WTC11 (cell line): ENCODE results near the gene VEGFB. TPM values are rescaled to one million over a fixed set of nuclear protein-coding genes. Genes with fewer than 3 reads are reported as not detected.

Experiments
- ATAC-seq: fragments of 200-7000 bp; cut with Tn5 transposase; 2 replicates; pipeline ENCODE4 v1.10.0; 2021; ENCODE audit warnings: mild to moderate bottlenecking, moderate library complexity
- CTCF ChIA-PET: fragments of 300-600 bp; sonication (Branson Sonifier 250); formaldehyde crosslinking; loops from one replicate; lab custom pipeline; 2021; ENCODE audit warnings: antibody characterized with exemption; lab: Charles Lee
- POLR2A ChIA-PET: fragments of 350-600 bp; sonication (Branson Sonifier 250); formaldehyde crosslinking; loops from one replicate; lab custom pipeline; 2021; ENCODE audit warnings: antibody characterized with exemption; lab: Charles Lee
- DNase-seq: peaks from one replicate; pipeline ENCODE4 v3.0.0; 2021; ENCODE audit warnings: low spot score
- H3K27ac Mint-ChIP-seq: 2 replicates; pipeline ENCODE4 v1.8.0; 2021; ENCODE audit warnings: mixed read lengths
- H3K27me3 Mint-ChIP-seq: 2 replicates; pipeline ENCODE4 v1.8.0; 2021; ENCODE audit warnings: low read depth, mild to moderate bottlenecking, moderate library complexity, mixed read lengths
- H3K36me3 Mint-ChIP-seq: 2 replicates; pipeline ENCODE4 v1.8.0; 2021; ENCODE audit warnings: mixed read lengths
- H3K4me1 Mint-ChIP-seq: 2 replicates; pipeline ENCODE4 v1.8.0; 2022; ENCODE audit warnings: mixed read lengths
- H3K4me3 Mint-ChIP-seq: 2 replicates; pipeline ENCODE4 v1.8.0; 2021; ENCODE audit warnings: mild to moderate bottlenecking, moderate library complexity, mixed read lengths
- H3K9me3 Mint-ChIP-seq: 2 replicates; pipeline ENCODE4 v1.8.0; 2021; ENCODE audit warnings: mixed read lengths
- ATF1 ChIP-seq: sonication (generic); formaldehyde crosslinking; IDR thresholded peaks from 2 replicates; pipeline ENCODE4 v1.8.1; 2023; ENCODE audit warnings: mild to moderate bottlenecking, moderate library complexity, missing genetic modification reagents
- CTCF ChIP-seq: fragments of 200-600 bp; IDR thresholded peaks from 2 replicates; pipeline ENCODE4 v1.8.0; 2022; ENCODE audit warnings: antibody characterized with exemption
- ETV6 ChIP-seq: sonication (generic); formaldehyde crosslinking; IDR thresholded peaks from 2 replicates; pipeline ENCODE4 v1.8.1; 2022; ENCODE audit warnings: mild to moderate bottlenecking, missing genetic modification reagents
- KAT7 ChIP-seq: sonication (generic); formaldehyde crosslinking; IDR thresholded peaks from 2 replicates; pipeline ENCODE4 v1.8.1; 2023; ENCODE audit warnings: missing genetic modification reagents, mild to moderate bottlenecking, borderline replicate concordance
- MLX ChIP-seq: sonication (generic); formaldehyde crosslinking; IDR thresholded peaks from 2 replicates; pipeline ENCODE4 v1.8.1; 2023; ENCODE audit warnings: mild to moderate bottlenecking, missing genetic modification reagents, moderate library complexity
- MXD4 ChIP-seq: fragments of 250-450 bp; sonication (Bioruptor Pico); IDR thresholded peaks from 2 replicates; pipeline ENCODE4 v1.8.0; 2021; ENCODE audit warnings: mild to moderate bottlenecking, moderate library complexity, borderline replicate concordance
- MYBL2 ChIP-seq: sonication (generic); formaldehyde crosslinking; IDR thresholded peaks from 2 replicates; pipeline ENCODE4 v1.8.1; 2023; ENCODE audit warnings: mild to moderate bottlenecking, moderate library complexity, missing genetic modification reagents
- NR2C2 ChIP-seq: sonication (generic); formaldehyde crosslinking; IDR thresholded peaks from 2 replicates; pipeline ENCODE4 v1.8.0; 2022; ENCODE audit warnings: mild to moderate bottlenecking, missing genetic modification reagents
- NR3C1 ChIP-seq: sonication (generic); formaldehyde crosslinking; conservative IDR thresholded peaks from 2 replicates; pipeline ENCODE4 v1.8.1; 2023; ENCODE audit warnings: low read depth, mild to moderate bottlenecking, missing genetic modification reagents
- OVOL2 ChIP-seq: fragments of 250-450 bp; sonication (Bioruptor Pico); IDR thresholded peaks from 2 replicates; pipeline ENCODE4 v1.9.0; 2021; ENCODE audit warnings: mild to moderate bottlenecking, borderline replicate concordance
- RORB ChIP-seq: fragments of 250-450 bp; sonication (Bioruptor Pico); IDR thresholded peaks from 2 replicates; pipeline ENCODE4 v1.9.0; 2021; ENCODE audit warnings: mild to moderate bottlenecking
- SOX15 ChIP-seq: fragments of 250-450 bp; sonication (Bioruptor Pico); IDR thresholded peaks from 2 replicates; pipeline ENCODE4 v1.9.0; 2021; ENCODE audit warnings: mild to moderate bottlenecking
- STAT6 ChIP-seq: sonication (generic); formaldehyde crosslinking; conservative IDR thresholded peaks from 2 replicates; pipeline ENCODE4 v1.8.1; 2023; ENCODE audit warnings: mild to moderate bottlenecking, low read depth, missing genetic modification reagents, moderate library complexity
- ZNF232 ChIP-seq: sonication (generic); formaldehyde crosslinking; IDR thresholded peaks from 2 replicates; pipeline ENCODE4 v1.8.0; 2022; ENCODE audit warnings: mild to moderate bottlenecking, missing genetic modification reagents
- ZNF317 ChIP-seq: sonication (generic); formaldehyde crosslinking; IDR thresholded peaks from 2 replicates; pipeline ENCODE4 v1.8.1; 2023; ENCODE audit warnings: low read depth, mild to moderate bottlenecking, moderate library complexity, missing genetic modification reagents, borderline replicate concordance
- ZNF423 ChIP-seq: fragments of 250-450 bp; sonication (Bioruptor Pico); IDR thresholded peaks from 2 replicates; pipeline ENCODE4 v2.1.2; 2022; ENCODE audit warnings: mild to moderate bottlenecking, moderate library complexity
- ZNF512 ChIP-seq: sonication (generic); formaldehyde crosslinking; IDR thresholded peaks from 2 replicates; pipeline ENCODE4 v1.8.1; 2022; ENCODE audit warnings: missing genetic modification reagents, borderline replicate concordance
- total RNA-seq: library from RNA; stranded (reverse); gene quantifications from 3 replicates; pipeline ENCODE4 v1.2.3, GENCODE V29; 2021
- TF ChIP-seq, protein P1 (sequence below): sonication (generic); formaldehyde crosslinking; IDR thresholded peaks from 2 replicates; pipeline ENCODE4 v1.8.0; 2022; ENCODE audit warnings: mild to moderate bottlenecking, missing genetic modification reagents
- TF ChIP-seq, protein P2 (sequence below): fragments of 250-450 bp; sonication (Bioruptor Pico); IDR thresholded peaks from 2 replicates; pipeline ENCODE4 v1.8.0; 2021; ENCODE audit warnings: mild to moderate bottlenecking
- TF ChIP-seq, protein P3 (sequence below): sonication (generic); formaldehyde crosslinking; IDR thresholded peaks from 2 replicates; pipeline ENCODE4 v1.8.0; 2023; ENCODE audit warnings: mild to moderate bottlenecking, missing genetic modification reagents
- TF ChIP-seq, protein P4 (sequence below): sonication (generic); formaldehyde crosslinking; IDR thresholded peaks from 2 replicates; pipeline ENCODE4 v1.8.1; 2023; ENCODE audit warnings: mild to moderate bottlenecking, missing genetic modification reagents
- TF ChIP-seq, protein P5 (sequence below): sonication (generic); formaldehyde crosslinking; IDR thresholded peaks from 2 replicates; pipeline ENCODE4 v1.8.1; 2023; ENCODE audit warnings: mild to moderate bottlenecking, moderate library complexity, missing genetic modification reagents

Gene VEGFB
- total RNA-seq, 1 experiment from 2014 or later = 51.7 TPM

DNA sequence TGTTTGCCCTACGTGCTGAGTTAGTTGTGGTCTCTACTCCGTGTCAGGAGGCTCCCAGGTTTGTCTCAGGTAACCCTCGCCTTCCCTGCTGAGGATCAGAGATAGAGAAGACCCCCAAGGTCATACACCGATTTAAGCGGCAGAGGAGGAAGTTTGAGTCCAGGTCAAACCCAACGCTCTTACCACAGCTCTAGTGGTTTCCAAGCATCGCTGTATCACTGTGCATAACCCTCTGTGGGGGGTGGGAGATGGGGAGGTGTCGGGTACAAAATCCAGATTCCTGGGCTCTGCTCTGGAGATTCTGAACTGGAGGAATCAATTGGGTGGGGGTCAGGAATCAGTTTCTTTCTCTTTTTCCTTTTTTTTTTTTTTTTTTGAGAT lies 3.4 kb upstream of the VEGFB start (continued):
- TF ChIP-seq, protein P1, sequence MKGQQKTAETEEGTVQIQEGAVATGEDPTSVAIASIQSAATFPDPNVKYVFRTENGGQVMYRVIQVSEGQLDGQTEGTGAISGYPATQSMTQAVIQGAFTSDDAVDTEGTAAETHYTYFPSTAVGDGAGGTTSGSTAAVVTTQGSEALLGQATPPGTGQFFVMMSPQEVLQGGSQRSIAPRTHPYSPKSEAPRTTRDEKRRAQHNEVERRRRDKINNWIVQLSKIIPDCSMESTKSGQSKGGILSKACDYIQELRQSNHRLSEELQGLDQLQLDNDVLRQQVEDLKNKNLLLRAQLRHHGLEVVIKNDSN (CRISPR knock-in tag) = no peak
- no peak for TF ChIP-seq MXD4 (CRISPR knock-in tag)
- no peak for TF ChIP-seq STAT6 (CRISPR knock-in tag)
- no peak for TF ChIP-seq KAT7 (CRISPR knock-in tag)
- no peak for TF ChIP-seq SOX15 (CRISPR knock-in tag)
- TF ChIP-seq CTCF = no peak

GRCh38 chr11:64231546-64231945 lies 2.8 kb upstream of the VEGFB start:
- ATAC-seq = no peak
- Mint-ChIP-seq H3K4me3 (peak overlapping the region; percentile 82), H3K27me3 (peaks cover 16% of the 10 kb centered on the region), H3K9me3 (no peaks in the 10 kb centered on the region), H3K36me3 (peaks cover 3% of the 10 kb centered on the region; the same call in 1 of the 2 replicates), H3K27ac (no peak overlapping the region), H3K4me1 (peaks cover 37% of the 10 kb centered on the region)
- DNase-seq = no peak
- ChIA-PET CTCF (interaction anchor here (1.5 to 2.8 kb wide), 3 partner anchors 16 to 27 kb away, joined by 3 to 25 read pairs (median 12); partner anchors contain the start of gene PLCB3), POLR2A (interaction anchor here (0.7 to 1.5 kb wide), 3 partner anchors 10 to 72 kb away, joined by 3 to 7 read pairs (median 4); partner anchors contain the start of gene FKBP2)
- TF ChIP-seq, protein P2, sequence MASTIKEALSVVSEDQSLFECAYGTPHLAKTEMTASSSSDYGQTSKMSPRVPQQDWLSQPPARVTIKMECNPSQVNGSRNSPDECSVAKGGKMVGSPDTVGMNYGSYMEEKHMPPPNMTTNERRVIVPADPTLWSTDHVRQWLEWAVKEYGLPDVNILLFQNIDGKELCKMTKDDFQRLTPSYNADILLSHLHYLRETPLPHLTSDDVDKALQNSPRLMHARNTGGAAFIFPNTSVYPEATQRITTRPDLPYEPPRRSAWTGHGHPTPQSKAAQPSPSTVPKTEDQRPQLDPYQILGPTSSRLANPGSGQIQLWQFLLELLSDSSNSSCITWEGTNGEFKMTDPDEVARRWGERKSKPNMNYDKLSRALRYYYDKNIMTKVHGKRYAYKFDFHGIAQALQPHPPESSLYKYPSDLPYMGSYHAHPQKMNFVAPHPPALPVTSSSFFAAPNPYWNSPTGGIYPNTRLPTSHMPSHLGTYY (CRISPR knock-in tag) = no peak
- TF ChIP-seq ZNF512 (CRISPR knock-in tag) = no peak
- TF ChIP-seq SOX15 (CRISPR knock-in tag) = no peak
- no peak for TF ChIP-seq NR3C1
- no peak for TF ChIP-seq ZNF317 (CRISPR knock-in tag)
- TF ChIP-seq RORB = no peak
- no peak for TF ChIP-seq ZNF232 (CRISPR knock-in tag)
- TF ChIP-seq MLX (CRISPR knock-in tag) = no peak
- no peak for TF ChIP-seq ATF1 (CRISPR knock-in tag)
- TF ChIP-seq NR2C2 (CRISPR knock-in tag) = no peak
- TF ChIP-seq, protein P3, sequence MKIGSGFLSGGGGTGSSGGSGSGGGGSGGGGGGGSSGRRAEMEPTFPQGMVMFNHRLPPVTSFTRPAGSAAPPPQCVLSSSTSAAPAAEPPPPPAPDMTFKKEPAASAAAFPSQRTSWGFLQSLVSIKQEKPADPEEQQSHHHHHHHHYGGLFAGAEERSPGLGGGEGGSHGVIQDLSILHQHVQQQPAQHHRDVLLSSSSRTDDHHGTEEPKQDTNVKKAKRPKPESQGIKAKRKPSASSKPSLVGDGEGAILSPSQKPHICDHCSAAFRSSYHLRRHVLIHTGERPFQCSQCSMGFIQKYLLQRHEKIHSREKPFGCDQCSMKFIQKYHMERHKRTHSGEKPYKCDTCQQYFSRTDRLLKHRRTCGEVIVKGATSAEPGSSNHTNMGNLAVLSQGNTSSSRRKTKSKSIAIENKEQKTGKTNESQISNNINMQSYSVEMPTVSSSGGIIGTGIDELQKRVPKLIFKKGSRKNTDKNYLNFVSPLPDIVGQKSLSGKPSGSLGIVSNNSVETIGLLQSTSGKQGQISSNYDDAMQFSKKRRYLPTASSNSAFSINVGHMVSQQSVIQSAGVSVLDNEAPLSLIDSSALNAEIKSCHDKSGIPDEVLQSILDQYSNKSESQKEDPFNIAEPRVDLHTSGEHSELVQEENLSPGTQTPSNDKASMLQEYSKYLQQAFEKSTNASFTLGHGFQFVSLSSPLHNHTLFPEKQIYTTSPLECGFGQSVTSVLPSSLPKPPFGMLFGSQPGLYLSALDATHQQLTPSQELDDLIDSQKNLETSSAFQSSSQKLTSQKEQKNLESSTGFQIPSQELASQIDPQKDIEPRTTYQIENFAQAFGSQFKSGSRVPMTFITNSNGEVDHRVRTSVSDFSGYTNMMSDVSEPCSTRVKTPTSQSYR (CRISPR knock-in tag) = no peak
- TF ChIP-seq ETV6 = no peak
- TF ChIP-seq OVOL2 = no peak
- TF ChIP-seq, protein P4, sequence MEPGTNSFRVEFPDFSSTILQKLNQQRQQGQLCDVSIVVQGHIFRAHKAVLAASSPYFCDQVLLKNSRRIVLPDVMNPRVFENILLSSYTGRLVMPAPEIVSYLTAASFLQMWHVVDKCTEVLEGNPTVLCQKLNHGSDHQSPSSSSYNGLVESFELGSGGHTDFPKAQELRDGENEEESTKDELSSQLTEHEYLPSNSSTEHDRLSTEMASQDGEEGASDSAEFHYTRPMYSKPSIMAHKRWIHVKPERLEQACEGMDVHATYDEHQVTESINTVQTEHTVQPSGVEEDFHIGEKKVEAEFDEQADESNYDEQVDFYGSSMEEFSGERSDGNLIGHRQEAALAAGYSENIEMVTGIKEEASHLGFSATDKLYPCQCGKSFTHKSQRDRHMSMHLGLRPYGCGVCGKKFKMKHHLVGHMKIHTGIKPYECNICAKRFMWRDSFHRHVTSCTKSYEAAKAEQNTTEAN = no peak
- no peak for TF ChIP-seq ZNF423 (CRISPR knock-in tag)
- TF ChIP-seq MYBL2 (CRISPR knock-in tag) = no peak
- TF ChIP-seq, protein P5, sequence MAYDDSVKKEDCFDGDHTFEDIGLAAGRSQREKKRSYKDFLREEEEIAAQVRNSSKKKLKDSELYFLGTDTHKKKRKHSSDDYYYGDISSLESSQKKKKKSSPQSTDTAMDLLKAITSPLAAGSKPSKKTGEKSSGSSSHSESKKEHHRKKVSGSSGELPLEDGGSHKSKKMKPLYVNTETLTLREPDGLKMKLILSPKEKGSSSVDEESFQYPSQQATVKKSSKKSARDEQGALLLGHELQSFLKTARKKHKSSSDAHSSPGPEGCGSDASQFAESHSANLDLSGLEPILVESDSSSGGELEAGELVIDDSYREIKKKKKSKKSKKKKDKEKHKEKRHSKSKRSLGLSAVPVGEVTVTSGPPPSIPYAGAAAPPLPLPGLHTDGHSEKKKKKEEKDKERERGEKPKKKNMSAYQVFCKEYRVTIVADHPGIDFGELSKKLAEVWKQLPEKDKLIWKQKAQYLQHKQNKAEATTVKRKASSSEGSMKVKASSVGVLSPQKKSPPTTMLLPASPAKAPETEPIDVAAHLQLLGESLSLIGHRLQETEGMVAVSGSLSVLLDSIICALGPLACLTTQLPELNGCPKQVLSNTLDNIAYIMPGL (CRISPR knock-in tag) = no peak
